CD8-positive, alpha-beta memory T cell (primary cell): ENCODE data around the gene MTCH1. TPM values are rescaled to one million over a fixed set of nuclear protein-coding genes. Genes with fewer than 3 reads are reported as not detected.

Source experiments
- CTCF ChIA-PET: fragments of 350-600 bp; sonication (Branson Sonifier 250); formaldehyde crosslinking; loops from one replicate; lab custom pipeline; 2021; ENCODE audit warnings: antibody characterized with exemption; lab: Charles Lee
- POLR2A ChIA-PET: fragments of 350-600 bp; sonication (Branson Sonifier 250); formaldehyde crosslinking; loops from one replicate; lab custom pipeline; 2021; ENCODE audit warnings: antibody characterized with exemption; lab: Charles Lee
- DNase-seq, 5 donors: peaks; one replicate each; pipeline versions ENCODE4 v3.0.0 to v3.0.0-alpha.2; 2020 to 2022; ENCODE audit warnings: mixed read lengths in 1 of 5
- H3K27ac ChIP-seq: one replicate; pipeline ENCODE4 v1.7.0; 2013; ENCODE audit warnings: low read depth, mild to moderate bottlenecking, low read length, moderate library complexity
- H3K27me3 ChIP-seq: 2 replicates; pipeline ENCODE4 v1.7.0; 2013; ENCODE audit warnings: low read length, mild to moderate bottlenecking; ENCODE audit not compliant: insufficient read depth, poor library complexity, severe bottlenecking
- H3K36me3 ChIP-seq: 2 replicates; pipeline ENCODE4 v1.7.0; 2013; ENCODE audit warnings: mild to moderate bottlenecking, low read length, moderate library complexity; ENCODE audit not compliant: insufficient read depth
- H3K4me1 ChIP-seq: 2 replicates; pipeline ENCODE4 v1.7.0; 2013; ENCODE audit warnings: mild to moderate bottlenecking, low read length, moderate library complexity; ENCODE audit not compliant: insufficient read depth
- H3K4me3 ChIP-seq: 2 replicates; pipeline ENCODE4 v1.7.0; 2013; ENCODE audit warnings: mild to moderate bottlenecking, low read length
- H3K9me3 ChIP-seq: 2 replicates; pipeline ENCODE4 v1.7.0; 2013; ENCODE audit warnings: mild to moderate bottlenecking, low read length
- H3K27ac Mint-ChIP-seq, 8 donors: one replicate each; pipeline ENCODE4 v1.8.0; 2020 to 2021; ENCODE audit warnings: mixed read lengths in 8 of 8, mild to moderate bottlenecking in 6 of 8, inconsistent platforms in 3 of 8, moderate library complexity in 3 of 8
- H3K27me3 Mint-ChIP-seq, 2 donors: one replicate each; pipeline ENCODE4 v1.8.0; 2020 to 2021; ENCODE audit warnings: mixed read lengths in 2 of 2, mild to moderate bottlenecking in 1 of 2, moderate library complexity in 1 of 2
- H3K36me3 Mint-ChIP-seq, 3 donors: one replicate each; pipeline ENCODE4 v1.8.0; 2020 to 2021; ENCODE audit warnings: mixed read lengths in 3 of 3, inconsistent platforms in 1 of 3, mild to moderate bottlenecking in 1 of 3
- H3K4me1 Mint-ChIP-seq, 3 donors: one replicate each; pipeline ENCODE4 v1.8.0; 2020 to 2021; ENCODE audit warnings: mixed read lengths in 3 of 3, inconsistent platforms in 1 of 3, mild to moderate bottlenecking in 1 of 3
- H3K4me3 Mint-ChIP-seq, 7 donors: one replicate each; pipeline ENCODE4 v1.8.0; 2020 to 2021; ENCODE audit warnings: mixed read lengths in 7 of 7, mild to moderate bottlenecking in 6 of 7, moderate library complexity in 4 of 7, inconsistent platforms in 2 of 7
- H3K9me3 Mint-ChIP-seq, 5 donors: one replicate each; pipeline ENCODE4 v1.8.0; 2020 to 2022; ENCODE audit warnings: mixed read lengths in 5 of 5, mild to moderate bottlenecking in 3 of 5, moderate library complexity in 2 of 5, inconsistent platforms in 1 of 5
- polyA plus RNA-seq: library from polyadenylated mRNA; unstranded; fragments of 300-500 nt; fragmentation: Illumina TruSeq; gene quantifications from one replicate; pipeline ENCODE4 v1.2.3, GENCODE V29; 2021
- total RNA-seq, 2 experiments: library from RNA; stranded (reverse); gene quantifications; one replicate each; pipeline ENCODE4 v1.2.3, GENCODE V29; 2021

MTCH1 gene
- total and polyA plus RNA-seq, 3 experiments from 2014 or later, result 81.1 to 126 (median 116) TPM

GRCh38 chr6:36962874-36963273, 23.1 kb downstream of the MTCH1 start:
- Histone ChIP-seq H3K9me3 (no peaks in the 10 kb centered on the region), H3K27ac (no peak overlapping the region), H3K4me3 (no peak overlapping the region), H3K4me1 (peaks cover 34% of the 10 kb centered on the region), H3K36me3 (peaks cover 6% of the 10 kb centered on the region), H3K27me3 (no peaks in the 10 kb centered on the region)
- no peaks in the 10 kb centered on the region for H3K9me3 Mint-ChIP-seq
- POLR2A ChIA-PET, result interaction anchor here (0.6 kb wide), 1 partner anchor 23 kb away, joined by 4 read pairs; the partner anchor contains the start of gene MTCH1
- H3K4me3 Mint-ChIP-seq, result peak overlapping the region; percentile 0 to 80 (median 48)
- H3K27ac Mint-ChIP-seq, result peak overlapping the region; percentile 2 to 96 (median 82)
- H3K36me3 Mint-ChIP-seq, result peaks cover 0 to 16% (median 3%) of the 10 kb centered on the region in 3 donors
- CTCF ChIA-PET, result interaction anchor here (1.5 kb wide), 1 partner anchor 8 kb away, joined by 3 read pairs; the partner anchor contains the start of gene PI16
- DNase-seq, result peak in 4 of 5 donors; percentile 48 to 83 (median 64)
- peaks cover 32 to 60% (median 48%) of the 10 kb centered on the region in 3 donors for H3K4me1 Mint-ChIP-seq
- no peaks in the 10 kb centered on the region for H3K27me3 Mint-ChIP-seq

GRCh38 chr6:36961441-36962435, 24.3 kb downstream of the MTCH1 start:
- Mint-ChIP-seq H3K4me3 (peak overlapping the region in 1 of 7 donors; percentile 52), H3K36me3 (peaks cover 0 to 5% (median 0%) of the 10 kb centered on the region in 3 donors), H3K4me1 (peaks cover 34 to 66% (median 57%) of the 10 kb centered on the region in 3 donors), H3K27me3 (no peaks in the 10 kb centered on the region), H3K9me3 (no peaks in the 10 kb centered on the region), H3K27ac (peak overlapping the region in 5 of 8 donors; percentile 37 to 96 (median 61))
- Histone ChIP-seq H3K4me3 (no peak overlapping the region), H3K4me1 (peaks cover 34% of the 10 kb centered on the region), H3K36me3 (no peaks in the 10 kb centered on the region), H3K27me3 (no peaks in the 10 kb centered on the region), H3K27ac (no peak overlapping the region), H3K9me3 (no peaks in the 10 kb centered on the region)
- no peak for DNase-seq
- ChIA-PET POLR2A (interaction anchor here (0.6 kb wide), 1 partner anchor 389 kb away, joined by 3 read pairs; no protein-coding TSS in a partner anchor), CTCF (no interaction called here)

DNA sequence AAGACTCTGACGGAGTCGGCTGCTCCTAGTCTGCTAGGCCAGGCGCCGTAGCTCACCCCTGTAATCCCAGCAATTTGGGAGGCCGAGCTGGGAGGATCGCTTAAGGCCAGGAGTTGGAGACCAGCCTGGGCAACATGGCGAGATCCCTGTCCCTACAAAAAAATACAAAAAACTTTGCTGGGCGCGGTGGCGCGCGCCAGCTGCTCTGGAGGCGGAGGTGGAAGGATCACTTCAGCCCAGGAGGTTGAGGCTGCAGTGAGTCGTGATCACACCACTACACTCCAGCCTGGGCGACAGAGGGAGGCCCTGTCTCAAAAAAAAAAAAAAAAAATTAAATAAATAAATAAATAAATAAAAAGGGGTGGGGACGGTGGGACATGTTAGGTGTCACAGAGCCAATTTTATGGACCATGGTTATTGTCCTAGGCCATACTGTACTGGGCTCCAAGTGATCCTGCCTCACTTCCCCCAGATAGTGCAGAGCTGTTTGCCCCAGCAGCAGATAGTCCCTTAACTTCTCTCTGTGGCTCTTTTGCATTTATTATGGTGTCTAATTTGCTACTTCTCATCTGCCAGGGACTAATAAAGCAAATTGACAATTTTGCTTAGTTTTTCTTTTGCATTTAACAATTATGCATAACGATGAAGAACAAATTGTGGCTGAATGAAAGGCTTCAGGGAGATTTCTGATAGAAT, 26.3 kb downstream of the MTCH1 start:
- no peaks in the 10 kb centered on the region for H3K9me3 ChIP-seq
- H3K36me3 ChIP-seq, result no peaks in the 10 kb centered on the region
- peaks cover 44% of the 10 kb centered on the region for H3K4me1 ChIP-seq
- H3K27me3 Mint-ChIP-seq, result no peaks in the 10 kb centered on the region
- peaks cover 46 to 72% (median 65%) of the 10 kb centered on the region in 3 donors for H3K4me1 Mint-ChIP-seq
- H3K27ac ChIP-seq, result no peak overlapping the region
- no peak overlapping the region for H3K4me3 ChIP-seq
- H3K27ac Mint-ChIP-seq, result peak overlapping the region in 4 of 8 donors; percentile 38 to 81 (median 48)
- DNase-seq, result no peak
- H3K36me3 Mint-ChIP-seq, result no peaks in the 10 kb centered on the region
- H3K9me3 Mint-ChIP-seq, result no peaks in the 10 kb centered on the region
- no peaks in the 10 kb centered on the region for H3K27me3 ChIP-seq
- POLR2A ChIA-PET, result no interaction called here
- no peak overlapping the region for H3K4me3 Mint-ChIP-seq
- CTCF ChIA-PET, result no interaction called here

- POLR2A ChIA-PET, result no interaction called here
- CTCF ChIA-PET, result no interaction called here
Measured at GRCh38 chr6:36958775-36959554, 27.0 kb downstream of the MTCH1 start.

DNA sequence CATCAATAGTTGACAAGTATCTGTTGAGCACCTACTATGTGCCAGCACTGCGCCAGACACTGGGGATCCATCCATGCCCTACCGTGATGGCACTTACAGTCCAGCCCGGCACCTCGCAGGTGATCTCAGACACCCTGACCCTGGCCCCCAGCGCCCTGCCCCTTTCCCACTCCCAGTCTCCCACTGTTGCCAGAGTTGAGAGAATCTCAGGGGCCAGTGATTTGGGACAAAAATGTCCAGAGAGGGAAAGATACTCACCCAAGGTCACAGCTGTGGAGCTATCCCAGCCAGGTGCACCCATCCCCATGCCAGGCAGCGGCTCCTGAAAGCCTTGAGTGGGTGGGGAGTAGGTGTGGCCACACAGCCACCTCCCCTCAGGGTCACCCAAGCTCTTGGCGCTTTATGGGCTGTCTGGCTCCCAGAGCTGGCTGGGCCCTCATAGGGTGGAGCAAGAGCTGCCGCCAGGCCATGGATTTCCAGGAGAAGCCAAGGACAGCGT, 28.2 kb downstream of the MTCH1 start:
- no peak overlapping the region for H3K4me3 ChIP-seq
- peaks cover 39% of the 10 kb centered on the region for H3K4me1 ChIP-seq
- H3K27me3 ChIP-seq, result no peaks in the 10 kb centered on the region
- ChIA-PET CTCF (no interaction called here), POLR2A (no interaction called here)
- no peak for DNase-seq
- no peaks in the 10 kb centered on the region for H3K9me3 ChIP-seq
- Mint-ChIP-seq H3K36me3 (no peaks in the 10 kb centered on the region), H3K4me1 (peaks cover 45 to 68% (median 67%) of the 10 kb centered on the region in 3 donors), H3K27ac (no peak overlapping the region), H3K27me3 (no peaks in the 10 kb centered on the region), H3K4me3 (no peak overlapping the region), H3K9me3 (no peaks in the 10 kb centered on the region)
- no peak overlapping the region for H3K27ac ChIP-seq
- no peaks in the 10 kb centered on the region for H3K36me3 ChIP-seq

More at GRCh38 chr6:36958775-36959554, 27.0 kb downstream of the MTCH1 start:
- no peak overlapping the region for H3K27ac Mint-ChIP-seq
- Histone ChIP-seq H3K27me3 (no peaks in the 10 kb centered on the region), H3K4me3 (no peak overlapping the region), H3K4me1 (peaks cover 44% of the 10 kb centered on the region), H3K36me3 (no peaks in the 10 kb centered on the region), H3K27ac (no peak overlapping the region), H3K9me3 (no peaks in the 10 kb centered on the region)
- no peaks in the 10 kb centered on the region for H3K9me3 Mint-ChIP-seq
- no peak overlapping the region for H3K4me3 Mint-ChIP-seq
- H3K36me3 Mint-ChIP-seq, result no peaks in the 10 kb centered on the region
- DNase-seq, result no peak
- H3K27me3 Mint-ChIP-seq, result no peaks in the 10 kb centered on the region
- peaks cover 49 to 72% (median 69%) of the 10 kb centered on the region in 3 donors for H3K4me1 Mint-ChIP-seq

DNA sequence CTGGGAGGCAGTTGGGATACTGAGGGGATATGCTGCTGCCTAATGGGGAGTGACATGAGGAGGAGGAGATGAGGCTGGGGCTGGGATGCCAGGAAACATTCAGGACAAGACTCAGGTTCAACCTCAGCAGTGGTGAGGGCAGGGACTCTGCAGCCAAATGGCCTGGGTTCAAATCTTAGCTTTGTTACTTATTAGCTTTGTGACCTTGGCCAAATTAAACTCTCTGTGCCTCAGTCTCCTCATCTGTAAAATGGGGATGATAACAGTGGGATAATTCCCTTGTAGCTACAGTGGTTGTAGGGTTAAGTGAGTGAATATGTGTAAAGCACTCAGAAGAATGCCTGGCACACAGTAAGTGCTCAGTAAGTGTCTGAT, 29.6 kb downstream of the MTCH1 start:
- ChIA-PET POLR2A (no interaction called here), CTCF (interaction anchor here (1.5 kb wide), 2 partner anchors 9 to 62 kb away, joined by 6 read pairs; no protein-coding TSS in a partner anchor)
- Histone ChIP-seq H3K9me3 (no peaks in the 10 kb centered on the region), H3K36me3 (no peaks in the 10 kb centered on the region), H3K27me3 (no peaks in the 10 kb centered on the region), H3K4me3 (no peak overlapping the region), H3K27ac (no peak overlapping the region), H3K4me1 (peaks cover 35% of the 10 kb centered on the region)
- Mint-ChIP-seq H3K9me3 (no peaks in the 10 kb centered on the region), H3K27me3 (no peaks in the 10 kb centered on the region), H3K4me1 (peaks cover 41 to 69% (median 57%) of the 10 kb centered on the region in 3 donors), H3K27ac (peak overlapping the region in 2 of 8 donors; percentile 13 to 22), H3K36me3 (no peaks in the 10 kb centered on the region), H3K4me3 (peak overlapping the region in 2 of 7 donors; percentile 38 to 82)
- DNase-seq, result no peak
